Measurements from ENCODE around the gene WAC. TPM values are rescaled to one million over a fixed set of nuclear protein-coding genes. Genes with fewer than 3 reads are reported as not detected.
"Not testable (repeated sequence)": the region's sequence is repeated elsewhere in the genome, so short reads cannot be mapped to it uniquely, and the experiment has no call there.

The WAC gene
- total and polyA plus RNA-seq, 2 experiments from 2014 or later, result 59.4 to 116 TPM

DNA sequence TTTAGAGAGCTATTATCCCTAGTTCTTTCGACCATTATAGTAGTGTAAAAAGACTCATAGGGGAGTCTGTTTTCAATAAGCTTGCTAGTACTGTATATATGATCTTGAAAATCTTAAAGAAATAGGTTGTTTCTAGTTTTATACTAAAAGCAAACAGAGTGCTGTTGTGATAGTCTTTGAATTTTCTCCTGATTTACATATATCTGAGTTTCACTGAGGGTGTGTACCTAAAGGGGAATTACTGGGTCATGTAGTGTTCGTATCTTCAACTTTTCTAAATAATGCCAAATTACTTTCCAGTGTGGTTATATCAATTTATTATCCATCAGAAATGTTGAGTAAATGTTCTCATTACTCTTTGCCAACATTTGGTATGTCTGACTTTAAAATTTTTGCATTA, 73.7 kb downstream of the WAC start:
- ATAC-seq (no peak), DNase-seq (ENCODE audit: low spot score) (no peak)
- Histone ChIP-seq H4K20me1 (replicated peaks; ENCODE audit: insufficient read depth) (peaks cover 37% of the 10 kb centered on the region), H3K4me2 (no peak overlapping the region), H3K4me3 (no peak overlapping the region), H3K36me3 (ENCODE audit: insufficient read depth) (peaks cover 21% of the 10 kb centered on the region; the same call in 1 of the 2 replicates), H3K27ac (ENCODE audit: low read depth) (no peak overlapping the region), H2AFZ (no peak overlapping the region), H3F3A (replicated peaks; ENCODE audit: low read depth) (no peaks in the 10 kb centered on the region), H3K4me1 (ENCODE audit: insufficient read depth) (no peaks in the 10 kb centered on the region), H3K79me2 (replicated peaks; ENCODE audit: insufficient read depth) (peaks cover 82% of the 10 kb centered on the region), H3K9me2 (ENCODE audit: insufficient read depth) (no peaks in the 10 kb centered on the region), H3K27me3 (ENCODE audit: insufficient read depth) (no peaks in the 10 kb centered on the region)
- Mint-ChIP-seq H3K36me3 (ENCODE audit: low read depth) (peaks cover 38% of the 10 kb centered on the region), H3K4me1 (0 out of 3 replicates have a peak, but pooled peaks cover under 1% of the 10 kb centered on the region), H3K27ac (no peak overlapping the region), H3K4me3 (no peak overlapping the region), H3K27me3 (ENCODE audit: insufficient read depth, low read depth, poor library complexity) (peaks cover 5% of the 10 kb centered on the region), H3K9me3 (no peaks in the 10 kb centered on the region; the same call in 2 of the 3 replicates)
- no peak for TF ChIP-seq EZH2 (IDR thresholded peaks at IDR 0.05; ENCODE audit: low read depth, unreplicated experiment)
- TF ChIP-seq, protein P1, sequence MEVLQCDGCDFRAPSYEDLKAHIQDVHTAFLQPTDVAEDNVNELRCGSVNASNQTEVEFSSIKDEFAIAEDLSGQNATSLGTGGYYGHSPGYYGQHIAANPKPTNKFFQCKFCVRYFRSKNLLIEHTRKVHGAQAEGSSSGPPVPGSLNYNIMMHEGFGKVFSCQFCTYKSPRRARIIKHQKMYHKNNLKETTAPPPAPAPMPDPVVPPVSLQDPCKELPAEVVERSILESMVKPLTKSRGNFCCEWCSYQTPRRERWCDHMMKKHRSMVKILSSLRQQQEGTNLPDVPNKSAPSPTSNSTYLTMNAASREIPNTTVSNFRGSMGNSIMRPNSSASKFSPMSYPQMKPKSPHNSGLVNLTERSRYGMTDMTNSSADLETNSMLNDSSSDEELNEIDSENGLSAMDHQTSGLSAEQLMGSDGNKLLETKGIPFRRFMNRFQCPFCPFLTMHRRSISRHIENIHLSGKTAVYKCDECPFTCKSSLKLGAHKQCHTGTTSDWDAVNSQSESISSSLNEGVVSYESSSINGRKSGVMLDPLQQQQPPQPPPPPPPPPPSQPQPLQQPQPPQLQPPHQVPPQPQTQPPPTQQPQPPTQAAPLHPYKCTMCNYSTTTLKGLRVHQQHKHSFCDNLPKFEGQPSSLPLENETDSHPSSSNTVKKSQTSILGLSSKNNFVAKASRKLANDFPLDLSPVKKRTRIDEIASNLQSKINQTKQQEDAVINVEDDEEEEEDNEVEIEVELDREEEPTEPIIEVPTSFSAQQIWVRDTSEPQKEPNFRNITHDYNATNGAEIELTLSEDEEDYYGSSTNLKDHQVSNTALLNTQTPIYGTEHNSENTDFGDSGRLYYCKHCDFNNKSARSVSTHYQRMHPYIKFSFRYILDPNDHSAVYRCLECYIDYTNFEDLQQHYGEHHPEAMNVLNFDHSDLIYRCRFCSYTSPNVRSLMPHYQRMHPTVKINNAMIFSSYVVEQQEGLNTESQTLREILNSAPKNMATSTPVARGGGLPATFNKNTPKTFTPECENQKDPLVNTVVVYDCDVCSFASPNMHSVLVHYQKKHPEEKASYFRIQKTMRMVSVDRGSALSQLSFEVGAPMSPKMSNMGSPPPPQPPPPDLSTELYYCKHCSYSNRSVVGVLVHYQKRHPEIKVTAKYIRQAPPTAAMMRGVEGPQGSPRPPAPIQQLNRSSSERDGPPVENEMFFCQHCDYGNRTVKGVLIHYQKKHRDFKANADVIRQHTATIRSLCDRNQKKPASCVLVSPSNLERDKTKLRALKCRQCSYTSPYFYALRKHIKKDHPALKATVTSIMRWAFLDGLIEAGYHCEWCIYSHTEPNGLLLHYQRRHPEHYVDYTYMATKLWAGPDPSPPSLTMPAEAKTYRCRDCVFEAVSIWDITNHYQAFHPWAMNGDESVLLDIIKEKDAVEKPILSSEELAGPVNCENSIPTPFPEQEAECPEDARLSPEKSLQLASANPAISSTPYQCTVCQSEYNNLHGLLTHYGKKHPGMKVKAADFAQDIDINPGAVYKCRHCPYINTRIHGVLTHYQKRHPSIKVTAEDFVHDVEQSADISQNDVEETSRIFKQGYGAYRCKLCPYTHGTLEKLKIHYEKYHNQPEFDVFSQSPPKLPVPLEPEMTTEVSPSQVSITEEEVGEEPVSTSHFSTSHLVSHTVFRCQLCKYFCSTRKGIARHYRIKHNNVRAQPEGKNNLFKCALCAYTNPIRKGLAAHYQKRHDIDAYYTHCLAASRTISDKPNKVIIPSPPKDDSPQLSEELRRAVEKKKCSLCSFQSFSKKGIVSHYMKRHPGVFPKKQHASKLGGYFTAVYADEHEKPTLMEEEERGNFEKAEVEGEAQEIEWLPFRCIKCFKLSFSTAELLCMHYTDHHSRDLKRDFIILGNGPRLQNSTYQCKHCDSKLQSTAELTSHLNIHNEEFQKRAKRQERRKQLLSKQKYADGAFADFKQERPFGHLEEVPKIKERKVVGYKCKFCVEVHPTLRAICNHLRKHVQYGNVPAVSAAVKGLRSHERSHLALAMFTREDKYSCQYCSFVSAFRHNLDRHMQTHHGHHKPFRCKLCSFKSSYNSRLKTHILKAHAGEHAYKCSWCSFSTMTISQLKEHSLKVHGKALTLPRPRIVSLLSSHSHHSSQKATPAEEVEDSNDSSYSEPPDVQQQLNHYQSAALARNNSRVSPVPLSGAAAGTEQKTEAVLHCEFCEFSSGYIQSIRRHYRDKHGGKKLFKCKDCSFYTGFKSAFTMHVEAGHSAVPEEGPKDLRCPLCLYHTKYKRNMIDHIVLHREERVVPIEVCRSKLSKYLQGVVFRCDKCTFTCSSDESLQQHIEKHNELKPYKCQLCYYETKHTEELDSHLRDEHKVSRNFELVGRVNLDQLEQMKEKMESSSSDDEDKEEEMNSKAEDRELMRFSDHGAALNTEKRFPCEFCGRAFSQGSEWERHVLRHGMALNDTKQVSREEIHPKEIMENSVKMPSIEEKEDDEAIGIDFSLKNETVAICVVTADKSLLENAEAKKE (CRISPR knock-in tag; IDR thresholded peaks at IDR 0.05), result no peak
- TF ChIP-seq NANOG (IDR thresholded peaks at IDR 0.05; ENCODE audit: borderline replicate concordance), result no peak
- TF ChIP-seq CTCF (conservative IDR thresholded peaks at IDR 0.05; ENCODE audit: low read depth in 2 of 2), result no peak
- TF ChIP-seq, protein P2, sequence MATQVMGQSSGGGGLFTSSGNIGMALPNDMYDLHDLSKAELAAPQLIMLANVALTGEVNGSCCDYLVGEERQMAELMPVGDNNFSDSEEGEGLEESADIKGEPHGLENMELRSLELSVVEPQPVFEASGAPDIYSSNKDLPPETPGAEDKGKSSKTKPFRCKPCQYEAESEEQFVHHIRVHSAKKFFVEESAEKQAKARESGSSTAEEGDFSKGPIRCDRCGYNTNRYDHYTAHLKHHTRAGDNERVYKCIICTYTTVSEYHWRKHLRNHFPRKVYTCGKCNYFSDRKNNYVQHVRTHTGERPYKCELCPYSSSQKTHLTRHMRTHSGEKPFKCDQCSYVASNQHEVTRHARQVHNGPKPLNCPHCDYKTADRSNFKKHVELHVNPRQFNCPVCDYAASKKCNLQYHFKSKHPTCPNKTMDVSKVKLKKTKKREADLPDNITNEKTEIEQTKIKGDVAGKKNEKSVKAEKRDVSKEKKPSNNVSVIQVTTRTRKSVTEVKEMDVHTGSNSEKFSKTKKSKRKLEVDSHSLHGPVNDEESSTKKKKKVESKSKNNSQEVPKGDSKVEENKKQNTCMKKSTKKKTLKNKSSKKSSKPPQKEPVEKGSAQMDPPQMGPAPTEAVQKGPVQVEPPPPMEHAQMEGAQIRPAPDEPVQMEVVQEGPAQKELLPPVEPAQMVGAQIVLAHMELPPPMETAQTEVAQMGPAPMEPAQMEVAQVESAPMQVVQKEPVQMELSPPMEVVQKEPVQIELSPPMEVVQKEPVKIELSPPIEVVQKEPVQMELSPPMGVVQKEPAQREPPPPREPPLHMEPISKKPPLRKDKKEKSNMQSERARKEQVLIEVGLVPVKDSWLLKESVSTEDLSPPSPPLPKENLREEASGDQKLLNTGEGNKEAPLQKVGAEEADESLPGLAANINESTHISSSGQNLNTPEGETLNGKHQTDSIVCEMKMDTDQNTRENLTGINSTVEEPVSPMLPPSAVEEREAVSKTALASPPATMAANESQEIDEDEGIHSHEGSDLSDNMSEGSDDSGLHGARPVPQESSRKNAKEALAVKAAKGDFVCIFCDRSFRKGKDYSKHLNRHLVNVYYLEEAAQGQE (IDR thresholded peaks at IDR 0.05; ENCODE audit: unreplicated experiment), result no peak
- TF ChIP-seq ZNF114 (CRISPR knock-in tag; IDR thresholded peaks at IDR 0.05), result no peak
- TF ChIP-seq ZNF331 (CRISPR knock-in tag; IDR thresholded peaks at IDR 0.05; ENCODE audit: low read depth), result no peak
- no peak for TF ChIP-seq CREB1 (CRISPR knock-in tag; IDR thresholded peaks at IDR 0.05; ENCODE audit: low read depth)

DNA sequence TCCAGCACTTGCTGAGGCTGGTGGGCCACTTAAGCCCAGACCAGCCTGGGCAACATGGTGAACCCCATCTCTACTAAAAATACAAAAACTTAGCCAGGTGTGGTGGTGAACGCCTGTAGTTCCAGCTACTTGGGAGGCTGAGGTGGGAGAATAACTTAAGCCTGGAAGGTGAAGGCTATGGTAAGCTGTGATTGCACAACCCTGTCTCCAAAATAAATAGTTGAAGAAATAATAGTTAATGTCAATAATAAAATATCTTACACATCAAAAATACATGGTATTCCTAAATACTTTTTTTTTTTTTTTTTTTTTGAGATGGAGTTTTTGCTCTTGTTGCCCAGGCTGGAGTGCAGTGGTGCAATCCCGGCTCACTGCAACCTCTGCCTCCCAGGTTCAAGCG, 76.7 kb downstream of the WAC start:
- H3K9me2 ChIP-seq (ENCODE audit: insufficient read depth); H3F3A ChIP-seq (replicated peaks; ENCODE audit: low read depth); H3K4me2 ChIP-seq; H3K27ac ChIP-seq (ENCODE audit: low read depth); H3K27me3 Mint-ChIP-seq (ENCODE audit: insufficient read depth, low read depth, poor library complexity); H3K4me1 ChIP-seq (ENCODE audit: insufficient read depth); ATAC-seq; H3K9me3 Mint-ChIP-seq; H3K4me3 Mint-ChIP-seq; H3K27me3 ChIP-seq (ENCODE audit: insufficient read depth); H3K4me1 Mint-ChIP-seq; H3K4me3 ChIP-seq; H3K27ac Mint-ChIP-seq; H2AFZ ChIP-seq; DNase-seq (ENCODE audit: low spot score): not testable (repeated sequence)
- H4K20me1 ChIP-seq (replicated peaks; ENCODE audit: insufficient read depth), result peaks cover 33% of the 10 kb centered on the region
- peaks cover 47% of the 10 kb centered on the region for H3K36me3 ChIP-seq (ENCODE audit: insufficient read depth)
- peaks cover 67% of the 10 kb centered on the region for H3K79me2 ChIP-seq (replicated peaks; ENCODE audit: insufficient read depth)
- H3K36me3 Mint-ChIP-seq (ENCODE audit: low read depth), result peaks cover 57% of the 10 kb centered on the region
